ENCODE results near the gene VSIG10L2. TPM values are rescaled to one million over a fixed set of nuclear protein-coding genes. Genes with fewer than 3 reads are reported as not detected.
A peak's percentile ranks its signal among the peaks of the same experiment; 100 is the strongest.

The VSIG10L2 gene
- total RNA-seq, 1 experiment from 2014 or later, result not detected

- Histone ChIP-seq H3K4me1 (ENCODE audit: insufficient read depth, low read length, poor library complexity, severe bottlenecking) (no peaks in the 10 kb centered on the region), H3K36me3 (ENCODE audit: insufficient read depth, low read length, poor library complexity, severe bottlenecking) (no peaks in the 10 kb centered on the region), H3K27me3 (replicated peaks; ENCODE audit: insufficient read depth, low read depth, low read length, poor library complexity) (no peaks in the 10 kb centered on the region), H3K4me3 (ENCODE audit: low read depth, low read length, poor library complexity, severe bottlenecking) (no peak overlapping the region), H3K9me3 (ENCODE audit: low read depth, low read length, poor library complexity, severe bottlenecking) (no peaks in the 10 kb centered on the region), H3K27ac (ENCODE audit: low read depth, low read length, poor library complexity, severe bottlenecking) (no peak overlapping the region)
- DNase-seq (ENCODE audit: low spot score), result no peak
- no peak for TF ChIP-seq EZH2 (IDR thresholded peaks at IDR 0.05; ENCODE audit: borderline replicate concordance, low read depth, low read length, poor library complexity, severe bottlenecking)
- TF ChIP-seq CTCF (conservative IDR thresholded peaks at IDR 0.05; ENCODE audit: low read depth, low read length), result no peak
- BruUV-seq (replicated peaks), result no TSS peak
- intact Hi-C loops (cut with micrococcal nuclease; ENCODE audit: unreplicated experiment), result loop anchor here (5.0 kb wide), 1 partner anchor 251 kb away; no protein-coding TSS in a partner anchor
- CTCF ChIA-PET, result interaction anchor here (1.8 to 2.1 kb wide), 2 partner anchors 120 to 253 kb away, joined by 8 to 12 read pairs; no protein-coding TSS in a partner anchor
- POLR2A ChIA-PET (ENCODE audit: low non-redundant PET), result no interaction called here
Observed at GRCh38 chr11:125941267-125941618, 4.6 kb upstream of the VSIG10L2 start.

- TF ChIP-seq EZH2 (IDR thresholded peaks at IDR 0.05; ENCODE audit: borderline replicate concordance, low read depth, low read length, poor library complexity, severe bottlenecking) (no peak), CTCF (conservative IDR thresholded peaks at IDR 0.05; ENCODE audit: low read depth, low read length) (peak; percentile 89)
- no TSS peak for BruUV-seq (replicated peaks)
- intact Hi-C loops (cut with micrococcal nuclease; ENCODE audit: unreplicated experiment), result loop anchor here (1.0 to 5.0 kb wide), 2 partner anchors 119 to 250 kb away; no protein-coding TSS in a partner anchor
- DNase-seq (ENCODE audit: low spot score), result peak; percentile 66
- H3K27me3 ChIP-seq (replicated peaks; ENCODE audit: insufficient read depth, low read depth, low read length, poor library complexity), result no peaks in the 10 kb centered on the region
- ChIA-PET POLR2A (ENCODE audit: low non-redundant PET) (no interaction called here), CTCF (interaction anchor here (0.6 to 2.1 kb wide), 3 partner anchors 120 to 252 kb away, joined by 4 to 12 read pairs (median 8); no protein-coding TSS in a partner anchor)
- H3K36me3 ChIP-seq (ENCODE audit: insufficient read depth, low read length, poor library complexity, severe bottlenecking), result no peaks in the 10 kb centered on the region
- no peaks in the 10 kb centered on the region for H3K4me1 ChIP-seq (ENCODE audit: insufficient read depth, low read length, poor library complexity, severe bottlenecking)
- no peak overlapping the region for H3K27ac ChIP-seq (ENCODE audit: low read depth, low read length, poor library complexity, severe bottlenecking)
- no peaks in the 10 kb centered on the region for H3K9me3 ChIP-seq (ENCODE audit: low read depth, low read length, poor library complexity, severe bottlenecking)
- no peak overlapping the region for H3K4me3 ChIP-seq (ENCODE audit: low read depth, low read length, poor library complexity, severe bottlenecking)
Observed at GRCh38 chr11:125941619-125942611, 3.9 kb upstream of the VSIG10L2 start.

- CTCF ChIA-PET, result interaction anchor here (0.7 to 2.1 kb wide), 2 partner anchors 119 to 251 kb away, joined by 3 to 12 read pairs; no protein-coding TSS in a partner anchor
- TF ChIP-seq CTCF (conservative IDR thresholded peaks at IDR 0.05; ENCODE audit: low read depth, low read length) (no peak), EZH2 (IDR thresholded peaks at IDR 0.05; ENCODE audit: borderline replicate concordance, low read depth, low read length, poor library complexity, severe bottlenecking) (no peak)
- intact Hi-C loops (cut with micrococcal nuclease; ENCODE audit: unreplicated experiment), result loop anchor here (1.0 to 5.0 kb wide), 2 partner anchors 118 to 249 kb away; no protein-coding TSS in a partner anchor
Observed at GRCh38 chr11:125942771-125943428, 2.9 kb upstream of the VSIG10L2 start.

More at GRCh38 chr11:125942771-125943428, 2.9 kb upstream of the VSIG10L2 start:
- DNase-seq (ENCODE audit: low spot score), result no peak
- H3K4me3 ChIP-seq (ENCODE audit: low read depth, low read length, poor library complexity, severe bottlenecking), result no peak overlapping the region
- H3K27me3 ChIP-seq (replicated peaks; ENCODE audit: insufficient read depth, low read depth, low read length, poor library complexity), result no peaks in the 10 kb centered on the region
- no peak overlapping the region for H3K27ac ChIP-seq (ENCODE audit: low read depth, low read length, poor library complexity, severe bottlenecking)
- H3K9me3 ChIP-seq (ENCODE audit: low read depth, low read length, poor library complexity, severe bottlenecking), result no peaks in the 10 kb centered on the region
- BruUV-seq (replicated peaks), result no TSS peak
- H3K4me1 ChIP-seq (ENCODE audit: insufficient read depth, low read length, poor library complexity, severe bottlenecking), result no peaks in the 10 kb centered on the region
- no peaks in the 10 kb centered on the region for H3K36me3 ChIP-seq (ENCODE audit: insufficient read depth, low read length, poor library complexity, severe bottlenecking)
- POLR2A ChIA-PET (ENCODE audit: low non-redundant PET), result interaction anchor here (0.5 kb wide), 1 partner anchor 258 kb away, joined by 3 read pairs; no protein-coding TSS in a partner anchor
